Vagina (tissue), 2 donors: Measurements from ENCODE around the gene GDI1.
"Not testable (repeated sequence)": the region's sequence is repeated elsewhere in the genome, so short reads cannot be mapped to it uniquely, and the experiment has no call there.

Source experiments
- POLR2AphosphoS5 ChIP-seq, 2 donors: sonication (generic); formaldehyde crosslinking; IDR thresholded peaks; one replicate each; pipeline ENCODE4 v1.9.0; 2017; ENCODE audit warnings: antibody characterized with exemption in 2 of 2, mild to moderate bottlenecking in 2 of 2, low read depth in 1 of 2; ENCODE audit not compliant: insufficient read depth in 1 of 2
- TF ChIP-seq, protein P1 (sequence below), 3 experiments: fragments of 450-650 bp in 2 of 3; fragments of 200-600 bp in 1 of 3; sonication (generic) in 1 of 3; IDR thresholded peaks; one replicate each; pipeline ENCODE4 v1.5.1; 2017 to 2019; ENCODE audit warnings: antibody characterized with exemption in 3 of 3, mild to moderate bottlenecking in 2 of 3, moderate library complexity in 2 of 3

DNA sequence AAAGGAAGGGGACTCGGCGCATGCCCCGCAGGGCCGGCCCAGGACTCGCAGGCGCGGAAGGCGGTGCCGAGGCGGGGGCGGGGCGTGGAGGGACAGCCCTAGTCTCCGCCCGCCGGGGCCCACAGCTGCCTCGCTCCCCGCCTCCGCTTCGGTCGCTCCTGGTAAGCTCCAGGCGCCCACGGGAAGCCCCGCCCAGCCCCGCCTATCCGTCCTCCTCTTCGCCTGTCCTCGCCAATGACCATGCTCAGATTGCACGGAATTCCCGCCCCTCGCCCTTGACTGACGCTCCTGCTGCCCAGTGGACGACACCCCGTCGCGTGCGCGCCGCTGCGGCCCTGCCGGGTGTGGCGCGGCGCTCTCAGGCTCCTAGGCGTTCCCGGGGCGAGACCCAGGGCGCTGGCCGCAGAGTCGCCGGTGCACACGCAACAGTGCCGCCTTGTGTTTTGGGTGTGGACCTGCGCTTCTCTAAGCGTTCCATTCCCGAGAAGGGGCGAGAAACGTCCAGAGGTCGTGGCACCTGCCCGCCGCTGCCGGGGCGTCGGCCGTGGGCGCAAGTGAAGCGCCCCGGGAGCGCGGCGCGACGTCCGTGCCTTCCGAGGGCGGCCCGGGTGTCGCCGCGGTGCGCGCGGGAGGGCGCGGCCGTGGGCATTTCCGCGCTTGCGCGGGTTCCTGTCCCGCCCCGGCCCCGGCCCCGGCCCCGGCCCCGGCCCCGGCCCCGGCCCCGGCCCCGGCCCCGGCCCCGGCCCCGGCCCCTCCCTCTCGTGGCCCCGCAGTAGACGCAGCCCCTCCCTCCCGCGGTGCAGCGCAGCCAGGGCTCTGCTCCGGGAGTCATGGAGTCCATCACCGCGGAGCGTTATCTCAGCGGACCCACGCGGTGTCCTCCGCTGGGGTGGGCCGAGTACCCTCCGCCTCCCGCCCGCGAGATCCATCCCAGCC lies 46.9 kb upstream of the GDI1 start:
- TF ChIP-seq, protein P1, sequence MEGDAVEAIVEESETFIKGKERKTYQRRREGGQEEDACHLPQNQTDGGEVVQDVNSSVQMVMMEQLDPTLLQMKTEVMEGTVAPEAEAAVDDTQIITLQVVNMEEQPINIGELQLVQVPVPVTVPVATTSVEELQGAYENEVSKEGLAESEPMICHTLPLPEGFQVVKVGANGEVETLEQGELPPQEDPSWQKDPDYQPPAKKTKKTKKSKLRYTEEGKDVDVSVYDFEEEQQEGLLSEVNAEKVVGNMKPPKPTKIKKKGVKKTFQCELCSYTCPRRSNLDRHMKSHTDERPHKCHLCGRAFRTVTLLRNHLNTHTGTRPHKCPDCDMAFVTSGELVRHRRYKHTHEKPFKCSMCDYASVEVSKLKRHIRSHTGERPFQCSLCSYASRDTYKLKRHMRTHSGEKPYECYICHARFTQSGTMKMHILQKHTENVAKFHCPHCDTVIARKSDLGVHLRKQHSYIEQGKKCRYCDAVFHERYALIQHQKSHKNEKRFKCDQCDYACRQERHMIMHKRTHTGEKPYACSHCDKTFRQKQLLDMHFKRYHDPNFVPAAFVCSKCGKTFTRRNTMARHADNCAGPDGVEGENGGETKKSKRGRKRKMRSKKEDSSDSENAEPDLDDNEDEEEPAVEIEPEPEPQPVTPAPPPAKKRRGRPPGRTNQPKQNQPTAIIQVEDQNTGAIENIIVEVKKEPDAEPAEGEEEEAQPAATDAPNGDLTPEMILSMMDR (IDR thresholded peaks at IDR 0.05) = not testable (repeated sequence)
- TF ChIP-seq POLR2AphosphoS5 (IDR thresholded peaks at IDR 0.05; ENCODE audit: insufficient read depth in 1 of 2, low read depth in 1 of 2) = not testable (repeated sequence)
